ENCODE measurements around the gene BCORL1.

GRCh38 chrX:130047416-130047815 lies 65.0 kb downstream of the BCORL1 start:
- TF ChIP-seq CTCF (IDR thresholded peaks at IDR 0.05; ENCODE audit: poor library complexity, severe bottlenecking) (no peak), EP300 (conservative IDR thresholded peaks at IDR 0.05; ENCODE audit: poor library complexity, severe bottlenecking) (no peak), TAF1 (IDR thresholded peaks at IDR 0.05; ENCODE audit: low read depth) (no peak), REST (IDR thresholded peaks at IDR 0.05; ENCODE audit: borderline replicate concordance) (no peak), SMC3 (conservative IDR thresholded peaks at IDR 0.05; ENCODE audit: poor library complexity) (no peak), MXI1 (conservative IDR thresholded peaks at IDR 0.05; ENCODE audit: poor library complexity, severe bottlenecking) (no peak), EZH2 (IDR thresholded peaks at IDR 0.05; ENCODE audit: borderline replicate concordance, insufficient read depth, low read length, poor library complexity, severe bottlenecking) (no peak), RAD21 (conservative IDR thresholded peaks at IDR 0.05) (no peak), POLR2AphosphoS5 (IDR thresholded peaks at IDR 0.05) (no peak)

Measured in neural cell (in vitro differentiated cells).